DMS 273 (cell line): ENCODE results near the gene DIP2A.
A peak's percentile ranks its signal among the peaks of the same experiment; 100 is the strongest.

Experiments
- DNase-seq: peaks from one replicate; lab custom pipeline; 2025; ENCODE audit not compliant: unreplicated experiment; lab: John Stamatoyannopoulos, UW

Gene DIP2A

DNA sequence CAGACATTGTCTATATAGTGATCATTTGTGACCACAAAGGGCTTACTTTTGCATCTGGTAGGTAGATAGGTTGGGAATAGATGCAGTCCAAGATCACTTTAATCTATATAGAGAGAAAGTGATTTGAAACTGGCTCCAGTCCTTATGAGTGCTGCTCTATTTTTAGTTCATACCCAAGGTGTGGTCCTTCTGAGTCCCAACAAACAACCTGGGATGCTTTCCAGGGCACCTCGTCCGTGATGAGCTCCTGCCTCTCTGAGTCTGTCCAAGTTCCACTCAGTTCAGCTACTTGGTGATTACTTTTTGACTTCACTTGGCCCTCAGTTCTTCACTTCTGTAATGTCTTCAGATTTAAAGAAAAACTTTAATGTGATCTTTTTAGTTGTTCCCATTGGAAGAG lies 20.2 kb downstream of the DIP2A start:
- DNase-seq = no peak

GRCh38 chr21:46480466-46480865 lies 21.8 kb downstream of the DIP2A start:
- DNase-seq = no peak

- no peak for DNase-seq
Observed at GRCh38 chr21:46482225-46482845, 23.6 kb downstream of the DIP2A start.

- no peak for DNase-seq
Observed at GRCh38 chr21:46482846-46483231, 24.1 kb downstream of the DIP2A start.

- peak; percentile 26 for DNase-seq
Observed at GRCh38 chr21:46483300-46484295, 24.9 kb downstream of the DIP2A start.

- DNase-seq = peak; percentile 75
Observed at GRCh38 chr21:46486481-46487126, 27.9 kb downstream of the DIP2A start.

DNA sequence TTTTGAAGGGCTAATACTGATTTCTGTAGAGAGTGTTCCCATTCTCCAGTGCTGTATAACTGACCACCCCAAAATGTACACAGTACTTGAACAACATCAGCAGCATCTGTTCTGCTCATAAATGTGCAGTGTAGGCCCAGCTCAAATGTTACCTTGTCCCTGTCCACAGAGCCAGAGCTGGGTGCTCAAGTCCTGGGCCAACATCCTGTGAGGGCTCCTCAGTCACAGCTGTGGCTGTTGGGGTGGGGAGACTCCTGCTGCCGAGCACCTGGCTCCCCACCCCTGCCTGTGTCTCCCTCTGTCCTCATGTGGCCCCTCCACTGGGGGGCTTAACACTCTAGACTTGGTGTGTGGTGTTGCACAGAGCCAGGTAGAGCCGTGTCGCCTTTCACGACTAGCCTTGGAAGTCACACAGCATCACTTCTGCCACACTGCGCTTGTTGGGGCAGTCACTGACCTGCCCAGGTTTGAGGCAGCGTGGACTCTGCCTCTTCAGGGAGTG lies 30.5 kb downstream of the DIP2A start:
- no peak for DNase-seq

DNA sequence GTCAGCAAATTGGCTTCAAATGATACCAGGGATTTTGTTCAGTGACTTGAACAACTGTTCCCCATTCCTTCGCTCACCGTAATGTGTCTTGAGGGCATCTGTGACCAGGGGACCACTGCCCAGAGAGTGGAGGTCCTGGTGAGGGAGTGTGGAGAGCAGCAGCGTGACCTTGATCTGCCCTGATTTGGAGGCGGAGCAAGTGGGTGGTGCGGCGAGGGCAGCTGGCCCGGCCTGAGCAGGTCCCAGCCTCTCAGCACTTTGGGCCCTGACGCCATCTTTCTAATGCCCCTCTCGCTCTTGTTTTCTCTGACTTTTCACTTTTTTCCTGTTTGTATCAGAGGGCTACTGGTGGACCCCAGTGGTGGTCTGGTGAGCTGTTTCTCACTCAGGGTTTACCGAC lies 31.1 kb downstream of the DIP2A start:
- DNase-seq = no peak

- DNase-seq = no peak
Observed at GRCh38 chr21:46491553-46491952, 32.9 kb downstream of the DIP2A start.

- no peak for DNase-seq
Observed at GRCh38 chr21:46492851-46493250, 34.2 kb downstream of the DIP2A start.

DNA sequence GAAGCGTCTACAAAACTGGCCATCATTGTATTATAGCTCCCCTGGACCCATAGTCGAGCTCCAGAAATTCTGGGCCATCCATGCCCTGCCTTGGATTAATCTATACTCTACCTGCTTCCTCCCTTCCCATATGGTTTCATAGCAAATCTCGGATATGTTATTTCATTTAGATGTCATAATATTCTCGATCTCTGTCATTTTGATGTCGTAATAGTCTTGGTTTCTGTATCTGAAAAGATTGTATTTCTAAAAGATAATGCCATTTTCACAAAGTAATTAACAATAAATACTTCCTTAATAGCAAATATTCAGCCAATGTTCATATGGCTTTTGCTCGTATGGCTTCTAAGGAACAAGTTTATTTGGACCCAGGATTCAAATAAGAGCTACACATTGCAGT lies 35.1 kb downstream of the DIP2A start:
- DNase-seq = no peak

GRCh38 chr21:46498335-46499050 lies 39.8 kb downstream of the DIP2A start:
- no peak for DNase-seq

DNA sequence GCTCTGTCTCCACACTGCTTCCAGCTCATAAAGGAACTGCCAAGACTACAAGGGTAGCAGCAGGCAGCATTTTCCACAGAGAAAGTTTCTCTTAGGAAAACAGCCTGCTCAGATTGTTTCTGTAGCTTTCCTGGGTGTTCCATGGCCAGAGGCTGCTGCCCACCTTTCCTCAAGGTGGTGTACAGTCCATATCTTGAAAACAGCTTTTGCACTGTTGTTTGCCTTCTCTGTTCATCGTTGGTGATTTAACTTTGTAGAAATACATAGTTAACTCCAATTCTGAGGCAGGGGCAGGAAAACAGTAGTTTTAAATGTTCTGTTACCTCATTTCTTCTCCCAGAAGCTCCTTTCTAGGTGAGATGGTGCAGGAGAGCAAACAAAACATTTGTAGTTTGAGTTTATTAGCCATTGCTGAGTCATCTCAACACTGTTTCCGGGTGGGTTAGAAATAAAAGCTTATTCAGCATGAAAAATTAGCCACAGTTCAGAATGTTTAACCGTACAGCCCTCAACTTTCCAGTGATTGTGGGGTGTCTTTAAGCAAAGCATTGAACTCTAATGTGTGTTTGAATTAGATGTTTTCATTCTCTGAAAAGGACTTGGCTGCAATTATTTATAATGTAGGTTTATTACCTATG lies 41.7 kb downstream of the DIP2A start:
- DNase-seq = no peak

DNA sequence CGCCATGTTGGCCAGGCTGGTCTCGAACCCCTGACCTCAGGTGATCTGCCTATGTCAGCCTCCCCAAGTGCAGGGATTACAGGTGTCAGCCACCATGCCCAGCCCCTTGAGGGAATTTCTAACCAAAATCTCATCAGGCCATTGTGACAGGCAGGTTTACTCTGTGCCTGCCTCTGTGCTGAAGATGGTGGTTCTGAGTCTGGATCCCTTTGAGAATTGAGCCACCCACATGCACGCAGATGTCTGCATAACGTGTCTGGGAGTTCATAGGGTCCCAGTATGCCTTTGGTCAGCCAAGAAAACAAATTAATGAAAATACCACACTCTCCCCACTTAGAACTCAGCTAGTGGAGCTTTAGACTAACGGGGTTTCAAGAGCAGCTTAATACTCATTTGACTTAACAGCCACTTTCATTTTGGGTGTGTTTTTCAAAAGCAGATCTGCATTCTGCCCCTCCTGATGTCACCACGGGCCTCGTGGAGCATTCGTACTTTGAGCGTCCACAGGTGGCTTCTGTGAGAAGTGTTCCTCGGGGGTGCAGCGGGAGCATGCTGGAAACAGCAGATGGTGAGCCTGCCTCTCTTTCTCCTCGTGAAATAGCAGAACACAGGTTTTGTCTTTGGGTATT lies 45.3 kb downstream of the DIP2A start:
- no peak for DNase-seq

GRCh38 chr21:46504666-46505065 lies 46.0 kb downstream of the DIP2A start:
- DNase-seq = no peak

- no peak for DNase-seq
Observed at GRCh38 chr21:46507562-46507961, 48.9 kb downstream of the DIP2A start.

- DNase-seq = no peak
Observed at GRCh38 chr21:46509741-46510502, 51.2 kb downstream of the DIP2A start.

GRCh38 chr21:46515109-46515508 lies 56.4 kb downstream of the DIP2A start:
- no peak for DNase-seq

GRCh38 chr21:46516068-46516467 lies 57.4 kb downstream of the DIP2A start:
- no peak for DNase-seq
